KMS-11 (cell line): ENCODE data around the gene AIMP2.
"Not testable (repeated sequence)": the region's sequence is repeated elsewhere in the genome, so short reads cannot be mapped to it uniquely, and the experiment has no call there.

Experiments
- H2AFZ ChIP-seq: fragments of 200-600 bp; sonication (generic); 2 replicates; pipeline ENCODE4 v1.6.1; 2016; ENCODE audit warnings: antibody characterized with exemption, mixed run types, low read depth
- H3K27ac ChIP-seq: fragments of 200-600 bp; sonication (generic); 2 replicates; pipeline ENCODE4 v1.6.1; 2016; ENCODE audit warnings: mild to moderate bottlenecking, mixed run types
- H3K27me3 ChIP-seq: fragments of 200-600 bp; sonication (generic); 2 replicates; pipeline ENCODE4 v1.6.1; 2017; ENCODE audit warnings: mild to moderate bottlenecking, low read depth, mixed run types, moderate library complexity; ENCODE audit not compliant: insufficient read depth
- H3K36me3 ChIP-seq: fragments of 200-600 bp; sonication (generic); 2 replicates; pipeline ENCODE4 v1.6.1; 2017; ENCODE audit warnings: mild to moderate bottlenecking, mixed run types; ENCODE audit not compliant: insufficient read depth
- H3K4me1 ChIP-seq: fragments of 200-600 bp; sonication (generic); 2 replicates; pipeline ENCODE4 v1.6.1; 2016; ENCODE audit warnings: mild to moderate bottlenecking, low read depth, mixed run types; ENCODE audit not compliant: poor library complexity, severe bottlenecking
- H3K4me2 ChIP-seq: fragments of 200-600 bp; sonication (generic); 2 replicates; pipeline ENCODE4 v1.7.0; 2016; ENCODE audit warnings: mild to moderate bottlenecking, mixed run types
- H3K4me3 ChIP-seq: fragments of 200-600 bp; sonication (generic); IDR thresholded peaks from 2 replicates; pipeline ENCODE4 v1.6.1; 2017; ENCODE audit warnings: low read depth, low read length, mixed read lengths; ENCODE audit not compliant: insufficient read depth
- H3K79me2 ChIP-seq: fragments of 200-600 bp; sonication (generic); 2 replicates; pipeline ENCODE4 v1.6.1; 2016; ENCODE audit warnings: low read depth, mixed run types; ENCODE audit not compliant: insufficient read depth
- H3K9ac ChIP-seq: fragments of 200-600 bp; sonication (generic); 2 replicates; pipeline ENCODE4 v1.6.1; 2016; ENCODE audit warnings: mild to moderate bottlenecking, mixed run types
- H4K20me1 ChIP-seq: fragments of 200-600 bp; sonication (generic); 2 replicates; pipeline ENCODE4 v1.6.1; 2016; ENCODE audit warnings: mild to moderate bottlenecking, mixed run types; ENCODE audit not compliant: insufficient read depth
- TF ChIP-seq, protein P1 (sequence below): fragments of 200-600 bp; sonication (generic); conservative IDR thresholded peaks from 2 replicates; pipeline ENCODE4 v1.6.1; 2017; ENCODE audit warnings: low read depth, mild to moderate bottlenecking, antibody characterized with exemption, low read length, moderate library complexity, mixed read lengths

Gene AIMP2

DNA sequence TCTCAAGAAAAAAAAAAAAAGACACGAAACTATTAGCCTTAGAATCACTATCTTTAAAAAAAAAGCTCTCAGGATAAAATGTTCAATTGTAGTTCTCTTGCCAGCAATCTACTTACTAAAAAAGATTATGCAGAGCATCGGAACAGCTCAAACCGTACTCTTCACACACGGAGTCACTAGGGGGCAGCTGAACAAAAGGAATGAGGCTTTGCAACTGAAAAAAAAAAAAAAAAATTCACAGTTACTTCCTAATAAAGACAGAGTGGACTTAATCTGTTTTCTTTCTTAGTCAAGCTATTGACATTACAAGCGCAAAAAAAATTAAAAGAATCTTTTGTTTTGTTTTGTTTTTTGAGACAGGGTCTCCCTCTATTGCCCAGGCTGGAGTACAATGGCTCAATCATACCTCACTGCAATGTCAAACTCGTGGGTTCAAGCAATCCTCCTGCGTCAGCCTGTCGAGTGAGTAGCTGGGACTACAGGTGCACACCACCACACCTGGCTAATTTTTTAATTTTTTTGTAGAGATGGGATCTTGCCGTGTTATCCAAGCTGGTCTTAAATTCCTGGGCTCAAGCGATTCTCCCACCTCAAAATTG, 11.8 kb upstream of the AIMP2 start:
- Histone ChIP-seq H3K27ac (no peak overlapping the region), H4K20me1 (no peaks in the 10 kb centered on the region), H3K9ac (no peak overlapping the region), H3K4me1 (peaks cover 10% of the 10 kb centered on the region), H3K36me3 (peaks cover 3% of the 10 kb centered on the region; the same call in 1 of the 2 replicates), H3K4me2 (no peak overlapping the region), H3K4me3 (no peak overlapping the region), H3K27me3 (no peaks in the 10 kb centered on the region), H3K79me2 (no peaks in the 10 kb centered on the region), H2AFZ (no peak overlapping the region)
- TF ChIP-seq, protein P1, sequence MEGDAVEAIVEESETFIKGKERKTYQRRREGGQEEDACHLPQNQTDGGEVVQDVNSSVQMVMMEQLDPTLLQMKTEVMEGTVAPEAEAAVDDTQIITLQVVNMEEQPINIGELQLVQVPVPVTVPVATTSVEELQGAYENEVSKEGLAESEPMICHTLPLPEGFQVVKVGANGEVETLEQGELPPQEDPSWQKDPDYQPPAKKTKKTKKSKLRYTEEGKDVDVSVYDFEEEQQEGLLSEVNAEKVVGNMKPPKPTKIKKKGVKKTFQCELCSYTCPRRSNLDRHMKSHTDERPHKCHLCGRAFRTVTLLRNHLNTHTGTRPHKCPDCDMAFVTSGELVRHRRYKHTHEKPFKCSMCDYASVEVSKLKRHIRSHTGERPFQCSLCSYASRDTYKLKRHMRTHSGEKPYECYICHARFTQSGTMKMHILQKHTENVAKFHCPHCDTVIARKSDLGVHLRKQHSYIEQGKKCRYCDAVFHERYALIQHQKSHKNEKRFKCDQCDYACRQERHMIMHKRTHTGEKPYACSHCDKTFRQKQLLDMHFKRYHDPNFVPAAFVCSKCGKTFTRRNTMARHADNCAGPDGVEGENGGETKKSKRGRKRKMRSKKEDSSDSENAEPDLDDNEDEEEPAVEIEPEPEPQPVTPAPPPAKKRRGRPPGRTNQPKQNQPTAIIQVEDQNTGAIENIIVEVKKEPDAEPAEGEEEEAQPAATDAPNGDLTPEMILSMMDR: peak; percentile 61

DNA sequence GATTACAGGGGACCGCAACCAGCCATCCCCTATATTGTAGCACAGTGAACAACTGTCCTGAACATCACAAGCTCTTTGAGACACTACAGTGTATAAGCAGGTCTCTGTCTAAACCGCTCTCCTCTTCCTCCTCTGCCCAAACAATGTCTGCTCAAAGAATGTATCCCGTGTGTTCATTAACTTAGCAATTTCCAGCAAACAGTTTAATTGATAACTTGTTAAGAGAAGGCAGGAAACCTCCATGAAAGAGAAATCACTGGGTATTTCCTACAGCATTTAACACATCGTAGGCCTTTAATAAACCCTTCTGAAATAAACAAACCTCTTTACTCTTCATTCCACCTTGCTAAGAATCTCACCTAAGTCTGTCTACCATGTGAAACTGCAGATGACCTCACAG, 1.7 kb upstream of the AIMP2 start:
- H3K4me2 ChIP-seq: peak overlapping the region; percentile 89; the same call in 1 of the 2 replicates
- no peaks in the 10 kb centered on the region; the same call in 1 of the 2 replicates for H3K36me3 ChIP-seq
- H3K9ac ChIP-seq: no peak overlapping the region
- H4K20me1 ChIP-seq: no peaks in the 10 kb centered on the region
- H3K4me1 ChIP-seq: peaks cover 29% of the 10 kb centered on the region
- TF ChIP-seq, protein P1: no peak
- no peak overlapping the region for H3K27ac ChIP-seq
- H2AFZ ChIP-seq: no peak overlapping the region
- H3K27me3 ChIP-seq: no peaks in the 10 kb centered on the region
- no peak overlapping the region for H3K4me3 ChIP-seq
- H3K79me2 ChIP-seq: peaks cover 40% of the 10 kb centered on the region

DNA sequence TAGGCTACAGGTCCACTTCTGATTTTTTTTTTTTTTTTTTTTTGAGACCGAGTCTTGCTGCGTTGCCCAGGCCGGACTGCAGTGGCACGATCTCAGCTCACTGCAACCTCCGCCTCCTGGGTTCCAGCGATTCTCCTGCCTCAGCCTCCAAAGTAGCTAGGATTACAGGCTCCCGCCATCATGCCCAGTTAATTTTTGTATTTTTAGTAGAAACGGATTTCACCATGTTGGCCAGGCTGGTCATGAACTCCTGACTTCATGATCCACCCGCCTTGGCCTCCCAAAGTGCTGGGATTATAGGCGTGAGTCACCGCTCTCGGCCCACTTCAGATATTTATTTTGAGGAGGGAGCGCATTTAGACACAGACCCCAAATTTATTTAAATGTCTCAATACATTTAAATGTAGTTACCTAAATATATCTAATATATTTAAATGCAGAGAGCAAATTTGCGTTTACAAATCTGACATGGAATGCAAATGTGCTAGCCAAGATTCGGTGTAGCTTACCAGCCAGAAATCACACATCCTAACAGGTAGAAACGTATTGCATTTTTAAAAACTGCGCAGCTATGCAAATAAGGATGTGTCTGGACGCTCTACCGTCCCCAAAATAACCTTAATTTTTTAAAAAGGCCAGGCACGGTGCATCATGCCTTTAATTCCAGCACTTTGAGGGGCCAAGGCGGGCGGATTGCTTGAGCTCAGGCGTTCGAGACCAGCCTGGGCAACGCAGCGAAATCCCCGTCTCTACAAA, 1.1 kb upstream of the AIMP2 start:
- peak overlapping the region; percentile 89 for H3K4me2 ChIP-seq
- peaks cover 44% of the 10 kb centered on the region for H3K79me2 ChIP-seq
- peaks cover 33% of the 10 kb centered on the region for H3K4me1 ChIP-seq
- not testable (repeated sequence) for H3K27ac ChIP-seq, H3K27me3 ChIP-seq, H4K20me1 ChIP-seq, H3K36me3 ChIP-seq, H3K4me3 ChIP-seq
- H3K9ac ChIP-seq: peak overlapping the region; percentile 93
- peak overlapping the region; percentile 92 for H2AFZ ChIP-seq

DNA sequence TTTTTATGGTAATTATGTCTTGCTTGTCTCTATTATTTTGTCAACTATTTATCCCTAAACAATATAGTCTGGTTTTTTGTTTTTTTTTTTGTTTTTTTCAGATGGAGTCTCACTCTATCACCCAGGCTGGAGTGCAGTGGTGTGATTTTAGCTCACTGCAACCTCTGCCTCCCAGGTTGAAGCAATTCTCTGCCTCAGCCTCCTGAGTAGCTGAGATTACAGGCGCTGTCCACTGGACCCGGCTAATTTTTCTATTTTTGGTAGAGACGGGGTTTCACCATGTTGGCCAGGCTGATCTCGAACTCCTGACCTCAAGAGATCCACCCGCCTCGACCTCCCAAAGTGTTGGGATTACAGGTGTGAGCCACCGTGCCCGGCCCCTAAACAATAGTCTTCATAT, 1.3 kb downstream of the AIMP2 start:
- H3K27me3 ChIP-seq, H2AFZ ChIP-seq, H3K36me3 ChIP-seq, H3K27ac ChIP-seq, H4K20me1 ChIP-seq, H3K4me3 ChIP-seq: not testable (repeated sequence)
- Histone ChIP-seq H3K4me2 (peak overlapping the region; percentile 90), H3K79me2 (peaks cover 49% of the 10 kb centered on the region), H3K4me1 (peaks cover 40% of the 10 kb centered on the region), H3K9ac (peak overlapping the region; percentile 93; the same call in 1 of the 2 replicates)

DNA sequence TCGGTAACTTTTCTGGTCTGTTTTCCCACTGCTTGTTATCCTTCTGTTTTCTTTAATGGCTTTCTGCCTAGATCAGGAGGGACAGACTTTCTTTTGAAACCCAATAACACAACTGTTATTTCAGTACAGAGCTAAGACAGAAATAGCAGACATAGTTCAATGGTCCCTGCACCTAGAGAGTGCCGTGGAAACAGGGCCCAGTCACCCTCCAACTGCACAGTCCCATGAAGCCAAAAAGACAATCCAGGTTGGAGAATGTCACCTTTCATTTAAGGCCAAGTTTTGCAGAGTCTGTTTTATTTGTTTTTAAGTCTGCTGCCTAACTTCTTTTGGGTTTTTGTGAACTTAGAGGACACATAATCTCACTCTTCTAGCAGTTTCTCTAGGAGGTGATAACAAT, 2.5 kb downstream of the AIMP2 start:
- H3K27ac ChIP-seq: no peak overlapping the region

More for the DNA sequence above, 2.5 kb downstream of the AIMP2 start:
- Histone ChIP-seq H3K4me2 (no peak overlapping the region), H3K27me3 (no peaks in the 10 kb centered on the region), H2AFZ (no peak overlapping the region), H3K36me3 (peaks cover 11% of the 10 kb centered on the region; the same call in 1 of the 2 replicates), H3K4me1 (peaks cover 49% of the 10 kb centered on the region), H3K79me2 (peaks cover 49% of the 10 kb centered on the region), H4K20me1 (no peaks in the 10 kb centered on the region), H3K4me3 (no peak overlapping the region), H3K9ac (no peak overlapping the region)
- TF ChIP-seq, protein P1: no peak
